Caco-2 (cell line): ENCODE results near the gene ZNF836. TPM values are rescaled to one million over a fixed set of nuclear protein-coding genes. Genes with fewer than 3 reads are reported as not detected.

Source experiments
- BruUV-seq: library from RNA; stranded (reverse); fragments of 400-500 nt; replicated peaks from 2 replicates; lab custom pipeline; 2021; lab: Mats Ljungman, UMichigan
- CTCF ChIA-PET: fragments of 300-600 bp; sonication (Branson Sonifier 250); formaldehyde crosslinking; loops from one replicate; lab custom pipeline; 2022; ENCODE audit warnings: antibody characterized with exemption; lab: Charles Lee
- POLR2A ChIA-PET: fragments of 300-600 bp; sonication (Branson Sonifier 250); formaldehyde crosslinking; loops from one replicate; lab custom pipeline; 2022; ENCODE audit warnings: antibody characterized with exemption; lab: Charles Lee
- DNase-seq, 2 experiments: peaks; one replicate each; pipeline versions ENCODE4 v3.0.0 to v3.0.0-alpha.2; 2020 to 2022
- H3K27me3 ChIP-seq: replicated peaks from 2 replicates; pipeline ENCODE4 v1.6.0; 2011; ENCODE audit warnings: low read length; ENCODE audit not compliant: control insufficient read depth, insufficient read depth
- H3K36me3 ChIP-seq: 2 replicates; pipeline ENCODE4 v1.5.1; 2011; ENCODE audit warnings: low read length; ENCODE audit not compliant: control insufficient read depth, insufficient read depth
- H3K4me1 ChIP-seq: fragments of 250-450 bp; sonication (Bioruptor Pico); 2 replicates; pipeline ENCODE4 v1.5.1; 2020; ENCODE audit warnings: mild to moderate bottlenecking
- H3K4me3 ChIP-seq: 2 replicates; pipeline ENCODE4 v1.5.1; 2011; ENCODE audit warnings: low read depth, mild to moderate bottlenecking, control low read depth, low read length
- H3K9me3 ChIP-seq: fragments of 250-450 bp; sonication (Bioruptor Pico); 2 replicates; pipeline ENCODE4 v1.5.1; 2020; ENCODE audit warnings: mild to moderate bottlenecking, moderate library complexity
- H3K27ac Mint-ChIP-seq: one replicate; pipeline ENCODE4 v1.8.0; 2022; ENCODE audit warnings: mixed read lengths; ENCODE audit not compliant: unreplicated experiment
- H3K27me3 Mint-ChIP-seq: one replicate; pipeline ENCODE4 v1.8.0; 2022; ENCODE audit warnings: mixed read lengths; ENCODE audit not compliant: insufficient read depth, unreplicated experiment
- H3K36me3 Mint-ChIP-seq: one replicate; pipeline ENCODE4 v1.8.0; 2022; ENCODE audit warnings: mild to moderate bottlenecking, mixed read lengths; ENCODE audit not compliant: insufficient read depth, unreplicated experiment
- H3K4me1 Mint-ChIP-seq: one replicate; pipeline ENCODE4 v1.8.0; 2022; ENCODE audit warnings: low read depth, mixed read lengths; ENCODE audit not compliant: unreplicated experiment
- H3K4me3 Mint-ChIP-seq: one replicate; pipeline ENCODE4 v1.8.0; 2022; ENCODE audit warnings: mild to moderate bottlenecking, moderate library complexity, mixed read lengths; ENCODE audit not compliant: unreplicated experiment
- H3K9me3 Mint-ChIP-seq: one replicate; pipeline ENCODE4 v1.8.0; 2022; ENCODE audit warnings: mixed read lengths; ENCODE audit not compliant: unreplicated experiment
- intact Hi-C: fragments of 100-400 bp; cut with micrococcal nuclease; formaldehyde crosslinking; loops from one replicate; pipeline ENCODE4 v1.10.0; 2022; ENCODE audit not compliant: unreplicated experiment
- total RNA-seq: library from RNA; stranded (reverse); gene quantifications from 2 replicates; pipeline ENCODE4 v1.2.3, GENCODE V29; 2022
- TF ChIP-seq, protein P1 (sequence below), 2 experiments: fragments of 200-600 bp in 1 of 2; IDR thresholded peaks; 1 replicate in 1 of 2; 2 replicates in 1 of 2; pipeline versions ENCODE4 v1.5.1 to v1.8.0; 2011 to 2022; ENCODE audit warnings: antibody characterized with exemption in 1 of 2, control low read depth in 1 of 2, inconsistent platforms in 1 of 2, low read depth in 1 of 2, low read length in 1 of 2, mild to moderate bottlenecking in 1 of 2, moderate library complexity in 1 of 2; ENCODE audit not compliant: insufficient read depth in 1 of 2, severe bottlenecking in 1 of 2, unreplicated experiment in 1 of 2

The ZNF836 gene
- total RNA-seq, 1 experiment from 2014 or later = 6.3 TPM

GRCh38 chr19:52189735-52190486, 18.5 kb upstream of the ZNF836 start, which contains the start of gene PPP2R1A:
PPP2R1A (plus strand) TSS chr19:52190052; CDS start chr19:52190097, 45 bp downstream.
- H3K36me3 Mint-ChIP-seq = peaks cover 57% of the 10 kb centered on the region
- Histone ChIP-seq H3K4me1 (peaks cover 9% of the 10 kb centered on the region), H3K4me3 (peak within 1 kb of the TSS; percentile 93), H3K9me3 (no peaks in the 10 kb centered on the region), H3K27me3 (no peaks in the 10 kb centered on the region), H3K36me3 (peaks cover 2% of the 10 kb centered on the region; the same call in 1 of the 2 replicates)
- no TSS peak for BruUV-seq
- TF ChIP-seq, protein P1, sequence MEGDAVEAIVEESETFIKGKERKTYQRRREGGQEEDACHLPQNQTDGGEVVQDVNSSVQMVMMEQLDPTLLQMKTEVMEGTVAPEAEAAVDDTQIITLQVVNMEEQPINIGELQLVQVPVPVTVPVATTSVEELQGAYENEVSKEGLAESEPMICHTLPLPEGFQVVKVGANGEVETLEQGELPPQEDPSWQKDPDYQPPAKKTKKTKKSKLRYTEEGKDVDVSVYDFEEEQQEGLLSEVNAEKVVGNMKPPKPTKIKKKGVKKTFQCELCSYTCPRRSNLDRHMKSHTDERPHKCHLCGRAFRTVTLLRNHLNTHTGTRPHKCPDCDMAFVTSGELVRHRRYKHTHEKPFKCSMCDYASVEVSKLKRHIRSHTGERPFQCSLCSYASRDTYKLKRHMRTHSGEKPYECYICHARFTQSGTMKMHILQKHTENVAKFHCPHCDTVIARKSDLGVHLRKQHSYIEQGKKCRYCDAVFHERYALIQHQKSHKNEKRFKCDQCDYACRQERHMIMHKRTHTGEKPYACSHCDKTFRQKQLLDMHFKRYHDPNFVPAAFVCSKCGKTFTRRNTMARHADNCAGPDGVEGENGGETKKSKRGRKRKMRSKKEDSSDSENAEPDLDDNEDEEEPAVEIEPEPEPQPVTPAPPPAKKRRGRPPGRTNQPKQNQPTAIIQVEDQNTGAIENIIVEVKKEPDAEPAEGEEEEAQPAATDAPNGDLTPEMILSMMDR (IDR thresholded peaks at IDR 0.05; ENCODE audit: insufficient read depth in 1 of 2, low read depth in 1 of 2, low read length in 1 of 2, severe bottlenecking in 1 of 2, unreplicated experiment in 1 of 2) = no peak
- peak; percentile 98 to 100 for DNase-seq
- ChIA-PET CTCF (interaction anchor here (1.8 kb wide), 1 partner anchor 51 kb away, joined by 16 read pairs; the partner anchor contains the start of gene ZNF616), POLR2A (interaction anchor here (0.6 to 1.3 kb wide), 8 partner anchors 8 to 486 kb away, joined by 3 to 25 read pairs (median 6); partner anchors contain the start of gene ZNF616)
- H3K4me1 Mint-ChIP-seq = peaks cover 23% of the 10 kb centered on the region
- peak within 1 kb of the TSS; percentile 81 for H3K4me3 Mint-ChIP-seq
- no peaks in the 10 kb centered on the region for H3K27me3 Mint-ChIP-seq
- intact Hi-C loops = loop anchor here (1.0 to 5.0 kb wide), 3 partner anchors 19 to 51 kb away; partner anchors contain the start of genes ZNF616 and ZNF836
- H3K9me3 Mint-ChIP-seq = no peaks in the 10 kb centered on the region
- peak within 1 kb of the TSS; percentile 98 for H3K27ac Mint-ChIP-seq

DNA sequence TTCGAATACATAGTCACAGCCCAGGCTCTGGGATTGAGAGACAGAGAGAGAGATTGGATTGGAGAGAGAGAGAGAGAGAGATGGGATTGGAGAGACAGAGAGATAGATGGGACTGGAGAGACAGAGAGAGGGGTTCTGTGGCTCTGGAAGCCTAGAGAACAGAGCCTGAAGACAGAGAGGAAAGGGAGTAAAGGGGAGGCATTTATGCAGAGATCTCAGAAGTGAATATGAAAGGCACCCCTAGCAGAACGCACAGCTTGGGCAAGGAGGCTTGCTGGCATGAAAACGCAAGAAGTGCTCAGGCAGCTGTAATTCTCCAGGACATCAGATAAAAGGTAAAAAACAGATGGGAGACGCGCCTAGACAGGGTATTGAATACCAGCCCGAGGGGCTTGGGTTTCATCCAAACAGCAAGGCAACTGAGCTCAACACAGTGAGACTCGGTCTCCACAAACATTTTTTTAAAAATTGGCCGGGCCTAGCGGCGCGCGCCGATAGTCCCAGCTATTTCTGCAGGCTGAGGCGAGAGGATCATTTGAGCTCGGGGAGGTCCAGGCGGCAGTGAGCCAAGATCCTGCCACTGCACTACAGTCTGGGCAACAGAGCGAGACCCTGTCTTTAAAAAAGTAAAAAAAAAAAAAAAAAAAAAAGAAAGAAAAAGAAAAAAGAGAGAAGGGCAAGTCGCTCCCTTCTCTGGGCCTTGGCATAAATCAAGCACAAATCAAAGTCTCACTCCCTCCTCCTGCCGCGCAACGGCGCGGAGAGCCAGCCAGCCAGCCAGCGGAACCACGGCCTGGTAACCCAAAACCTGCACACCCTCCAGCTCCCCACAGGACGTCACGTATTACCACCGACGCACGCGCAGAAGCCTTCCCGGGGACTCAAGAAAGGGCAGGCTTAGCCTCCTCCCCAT, 17.7 kb upstream of the ZNF836 start:
- peak in 1 of 2 experiments; percentile 41 for DNase-seq
- Mint-ChIP-seq H3K27ac (peak overlapping the region; percentile 98), H3K27me3 (no peaks in the 10 kb centered on the region), H3K36me3 (peaks cover 52% of the 10 kb centered on the region), H3K9me3 (no peaks in the 10 kb centered on the region), H3K4me3 (peak overlapping the region; percentile 81), H3K4me1 (peaks cover 21% of the 10 kb centered on the region)
- BruUV-seq = TSS peak; percentile 92
- CTCF ChIA-PET = interaction anchor here (0.6 to 1.8 kb wide), 2 partner anchors 50 to 1699 kb away, joined by 4 to 16 read pairs; partner anchors contain the start of gene ZNF616
- Histone ChIP-seq H3K9me3 (no peaks in the 10 kb centered on the region), H3K4me1 (peaks cover 9% of the 10 kb centered on the region), H3K4me3 (peak overlapping the region; percentile 39), H3K27me3 (no peaks in the 10 kb centered on the region), H3K36me3 (peaks cover 2% of the 10 kb centered on the region; the same call in 1 of the 2 replicates)
- intact Hi-C loops = loop anchor here (1.0 to 5.0 kb wide), 3 partner anchors 18 to 50 kb away; partner anchors contain the start of genes ZNF616 and ZNF836
- POLR2A ChIA-PET = interaction anchor here (0.6 to 1.3 kb wide), 9 partner anchors 9 to 532 kb away, joined by 3 to 25 read pairs (median 5); partner anchors contain the start of gene ZNF616
- TF ChIP-seq, protein P1 (IDR thresholded peaks at IDR 0.05; ENCODE audit: insufficient read depth in 1 of 2, low read depth in 1 of 2, low read length in 1 of 2, severe bottlenecking in 1 of 2, unreplicated experiment in 1 of 2) = no peak
